DMS 273 (cell line): Measurements from ENCODE around the gene C5orf63.
"Not testable (repeated sequence)": the region's sequence is repeated elsewhere in the genome, so short reads cannot be mapped to it uniquely, and the experiment has no call there.

Experiments used
- DNase-seq: peaks from one replicate; lab custom pipeline; 2025; ENCODE audit not compliant: unreplicated experiment; lab: John Stamatoyannopoulos, UW

The C5orf63 gene

DNA sequence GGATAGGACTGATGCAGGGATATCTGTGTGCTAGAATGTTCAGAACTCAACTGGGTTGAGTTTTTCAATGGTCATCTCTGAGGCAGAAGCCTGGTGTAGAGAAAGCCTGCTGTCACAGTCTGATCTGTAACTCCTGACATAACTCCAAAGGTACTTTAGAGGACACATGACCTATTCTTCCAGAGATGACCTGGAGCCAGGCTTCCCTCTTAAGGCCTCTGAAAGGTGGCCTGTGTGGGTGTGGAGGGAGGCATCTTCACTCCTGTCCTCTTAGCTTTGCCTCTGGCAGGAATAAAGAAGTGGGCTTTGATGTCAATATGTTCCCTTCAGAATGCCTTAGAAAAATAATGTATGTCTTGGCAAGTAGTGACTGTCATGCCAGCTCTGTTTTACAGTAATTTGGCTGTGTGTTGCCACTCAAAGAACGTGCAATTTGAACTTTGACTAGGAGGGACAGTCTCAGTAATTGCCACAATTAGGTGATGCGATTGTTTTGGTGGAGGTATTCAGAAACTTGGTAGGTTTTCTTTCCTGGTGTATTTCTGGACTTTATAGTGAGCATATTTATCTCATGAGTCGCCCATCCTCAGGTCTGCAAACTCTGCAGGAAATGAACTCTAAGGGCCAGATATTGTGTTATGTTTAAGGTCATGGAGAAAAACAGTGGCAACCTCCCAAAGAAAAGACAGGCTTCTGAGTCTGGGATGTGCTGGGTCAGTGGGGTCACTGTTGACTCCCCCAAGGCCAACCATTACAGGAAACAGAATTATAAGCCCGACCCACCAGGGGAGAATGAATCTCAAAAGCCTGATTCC is 3.2 kb upstream of the C5orf63 start:
- DNase-seq = no peak

DNA sequence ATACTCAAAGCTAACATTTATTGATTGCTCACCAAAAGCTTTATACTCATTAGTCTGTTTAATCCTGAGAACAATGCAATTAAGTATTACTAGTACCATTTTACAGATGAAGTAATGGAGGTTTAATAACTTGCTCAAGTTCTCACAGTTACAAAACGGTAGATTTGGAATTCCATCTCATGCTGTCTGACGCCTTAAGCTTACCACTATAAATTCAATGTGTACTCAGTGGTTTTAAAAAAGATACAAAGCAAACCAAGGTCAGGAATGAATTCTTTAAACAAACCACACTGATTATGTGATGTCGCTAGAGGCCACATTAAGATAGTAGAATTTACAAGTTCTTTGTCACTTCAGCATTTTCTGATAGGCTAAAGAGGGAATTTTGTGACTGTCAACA is 1.2 kb upstream of the C5orf63 start:
- DNase-seq = no peak

GRCh38 chr5:127070243-127070642 is 3.1 kb downstream of the C5orf63 start:
- no peak for DNase-seq

GRCh38 chr5:127068493-127069214 is 4.6 kb downstream of the C5orf63 start:
- peak; percentile 59 for DNase-seq

DNA sequence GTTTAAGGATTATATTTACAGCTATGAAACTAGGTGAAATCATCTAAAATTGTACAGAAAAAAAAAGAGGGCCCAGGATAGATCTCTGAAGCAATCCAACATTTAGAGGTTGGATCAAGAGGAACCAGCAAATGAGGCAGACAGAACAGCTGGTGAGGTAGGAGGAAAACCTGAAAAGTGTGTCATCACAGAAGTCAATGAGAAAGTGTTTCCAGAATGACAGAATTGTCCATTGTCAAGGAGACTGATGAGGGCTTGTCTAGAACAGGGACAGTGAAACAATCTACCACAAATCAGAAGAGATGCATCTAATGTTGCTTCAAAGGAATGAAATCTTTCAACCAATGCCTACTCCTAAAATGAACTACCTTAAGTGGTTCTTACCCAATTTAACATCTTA is 6.6 kb downstream of the C5orf63 start:
- DNase-seq = no peak

DNA sequence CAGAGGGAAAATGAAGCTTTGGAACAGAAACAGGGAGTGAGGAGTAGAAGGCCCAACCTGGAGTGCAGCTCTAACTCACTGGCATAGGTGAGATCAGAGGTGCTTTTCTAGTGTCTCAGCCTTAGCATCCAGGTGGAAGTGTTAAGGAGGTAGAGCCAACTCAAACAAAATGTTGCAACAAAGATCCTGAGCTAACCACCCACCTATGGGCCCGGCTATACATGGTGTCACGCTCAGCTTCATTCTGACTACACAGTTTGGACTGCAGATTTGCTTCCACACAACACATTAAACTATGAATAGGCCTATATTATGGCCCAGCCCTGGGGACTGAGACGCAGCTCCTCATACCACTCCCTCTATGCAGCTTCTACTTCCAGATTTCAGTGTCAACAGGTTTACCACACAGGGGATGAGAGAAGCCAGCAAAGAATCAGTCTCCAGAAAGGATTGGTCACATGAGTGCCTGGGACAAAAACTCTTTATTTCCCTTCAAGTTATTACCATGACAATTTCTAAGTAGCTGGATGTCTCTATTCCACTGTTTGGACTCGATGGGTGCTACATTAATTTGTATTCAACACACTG is 9.0 kb downstream of the C5orf63 start:
- no peak for DNase-seq

DNA sequence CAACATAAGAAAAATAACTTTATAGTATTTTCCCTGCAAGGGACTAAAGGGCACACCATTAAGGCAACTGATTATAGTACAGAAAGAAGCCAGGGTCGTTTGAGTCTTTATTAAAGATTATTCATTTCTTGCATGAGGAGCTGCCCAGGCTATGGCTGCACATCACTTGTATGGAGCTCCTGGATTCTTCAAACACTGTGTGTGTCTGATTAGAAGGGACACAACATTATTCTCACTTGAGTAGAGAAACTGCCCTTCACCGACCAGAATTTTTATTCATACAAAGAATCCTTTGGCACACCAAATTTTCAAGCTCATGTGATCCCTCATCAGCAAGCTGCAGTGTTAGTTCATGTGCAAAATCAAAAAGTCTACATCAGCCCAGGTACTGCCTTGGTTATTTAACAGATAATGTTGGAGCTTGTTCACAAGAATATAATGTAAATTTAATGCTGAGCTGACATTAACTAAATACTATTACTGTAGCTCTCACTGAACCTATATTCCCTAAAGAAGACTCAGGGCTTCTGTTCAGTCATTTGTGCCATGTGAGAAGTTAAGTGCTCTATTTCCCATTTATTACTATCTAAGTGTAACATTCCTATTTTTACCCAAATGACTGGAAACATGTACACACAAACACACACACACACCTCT is 9.9 kb downstream of the C5orf63 start:
- DNase-seq = no peak

- no peak for DNase-seq
Observed at GRCh38 chr5:127061956-127062355, 11.3 kb downstream of the C5orf63 start.

DNA sequence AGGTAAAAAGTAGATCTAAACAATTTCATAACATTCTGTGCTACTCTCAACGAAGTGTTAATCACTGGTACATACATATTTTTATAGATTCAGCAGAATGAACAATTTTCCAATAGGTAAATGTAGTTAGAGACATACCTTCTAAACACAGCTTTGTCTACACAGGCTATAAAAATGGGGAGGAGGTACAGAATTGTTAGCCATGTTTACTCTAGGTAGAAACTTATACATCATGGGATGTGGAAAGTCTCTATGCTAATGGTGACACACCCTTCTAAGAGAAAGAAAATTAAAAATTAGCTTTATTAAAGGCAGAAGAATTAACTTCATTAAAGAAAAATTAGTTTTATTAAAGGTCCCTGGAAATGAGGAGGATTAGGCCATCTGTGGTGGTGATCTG is 11.8 kb downstream of the C5orf63 start:
- DNase-seq = no peak

DNA sequence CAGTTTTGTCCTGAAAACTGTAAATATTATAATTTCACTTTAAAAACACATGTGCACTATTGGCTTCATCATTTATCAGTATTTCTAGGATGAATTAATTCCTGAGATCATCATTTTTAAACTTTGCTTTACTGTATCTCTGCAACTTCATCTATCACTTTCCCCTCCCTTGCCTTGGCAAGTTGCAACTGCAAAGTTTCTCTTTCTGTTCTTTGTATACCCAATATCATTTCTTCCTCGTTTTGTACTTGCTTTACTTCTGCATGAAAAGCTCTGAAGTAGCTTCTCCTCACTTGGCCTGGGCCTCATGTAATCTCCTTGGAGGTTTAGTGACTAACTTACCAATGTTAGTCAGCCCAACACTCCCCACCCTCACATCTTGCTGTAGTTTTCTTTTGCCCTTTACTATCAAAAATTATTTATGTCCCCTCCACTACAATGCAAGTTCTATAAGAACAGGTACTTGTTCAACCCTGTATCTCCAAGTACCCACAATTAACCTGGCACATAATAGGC is 12.8 kb downstream of the C5orf63 start:
- DNase-seq = no peak

DNA sequence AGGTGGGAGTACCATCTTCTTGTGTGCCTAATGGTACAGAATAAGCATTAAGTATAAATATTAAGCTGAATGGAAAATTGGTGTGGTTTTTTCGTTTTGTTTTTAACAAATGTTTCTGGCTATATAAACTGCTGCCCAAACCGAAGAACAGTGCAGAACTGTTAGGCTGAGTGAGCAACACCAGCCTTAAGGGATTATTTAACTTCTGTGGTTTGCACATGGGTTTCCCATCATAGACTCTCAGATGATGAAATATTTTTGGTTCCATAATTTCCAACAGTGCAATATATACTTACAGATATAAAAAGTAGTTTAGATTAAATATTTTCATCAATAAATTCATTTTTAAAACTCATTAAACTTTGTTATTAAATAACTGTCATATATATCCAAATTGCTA is 16.4 kb downstream of the C5orf63 start:
- no peak for DNase-seq

- no peak for DNase-seq
Observed at GRCh38 chr5:127055880-127056653, 17.2 kb downstream of the C5orf63 start.

- not testable (repeated sequence) for DNase-seq
Observed at GRCh38 chr5:127053551-127053950, 19.8 kb downstream of the C5orf63 start.

DNA sequence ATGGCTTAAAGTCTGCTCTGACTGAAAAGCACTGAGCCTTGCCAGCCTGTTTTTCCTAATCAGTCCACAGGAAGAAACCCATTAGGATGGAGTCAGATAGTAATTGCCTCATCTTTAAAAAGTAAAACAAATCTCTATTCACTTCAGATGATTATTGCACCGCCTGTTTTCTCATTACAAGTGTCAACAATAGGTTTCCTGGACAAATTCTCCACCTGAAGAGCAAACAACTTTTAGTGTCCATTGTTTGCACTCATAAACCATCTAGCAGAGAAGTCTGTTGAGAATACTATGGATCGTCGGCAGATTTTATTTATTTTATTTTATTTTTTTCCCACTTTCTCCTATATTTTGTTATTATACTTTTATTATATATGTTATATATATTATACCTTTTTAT is 20.3 kb downstream of the C5orf63 start:
- DNase-seq = no peak

- no peak for DNase-seq
Observed at GRCh38 chr5:127051591-127051990, 21.7 kb downstream of the C5orf63 start.

GRCh38 chr5:127046343-127047072 is 26.8 kb downstream of the C5orf63 start:
- no peak for DNase-seq

- peak; percentile 44 for DNase-seq
Observed at GRCh38 chr5:127042593-127042992, 30.7 kb downstream of the C5orf63 start.

GRCh38 chr5:127041571-127041970 is 31.7 kb downstream of the C5orf63 start:
- no peak for DNase-seq

- peak; percentile 34 for DNase-seq
Observed at GRCh38 chr5:127040796-127041520, 32.3 kb downstream of the C5orf63 start.
